DOHH2 (cell line): ENCODE data around the gene ADAD2.

Experiments used
- H3F3A ChIP-seq: fragments of 200-600 bp; sonication (generic), shearing (Covaris generic); 2 replicates; pipeline ENCODE4 v1.6.0; 2016; ENCODE audit warnings: antibody characterized with exemption, mild to moderate bottlenecking; ENCODE audit not compliant: control insufficient read depth, insufficient read depth
- H3K27ac ChIP-seq: fragments of 200-600 bp; sonication (generic); 2 replicates; pipeline ENCODE4 v1.5.1; 2014; ENCODE audit warnings: low read depth, mild to moderate bottlenecking, low read length, moderate library complexity
- H3K27me3 ChIP-seq: fragments of 200-600 bp; sonication (generic); 2 replicates; pipeline ENCODE4 v1.6.1; 2014; ENCODE audit warnings: mild to moderate bottlenecking, low read length, mixed read lengths; ENCODE audit not compliant: control insufficient read depth
- H3K36me3 ChIP-seq: fragments of 200-600 bp; sonication (generic); 2 replicates; pipeline ENCODE4 v1.6.1; 2014; ENCODE audit warnings: mild to moderate bottlenecking, low read length, moderate library complexity, mixed read lengths; ENCODE audit not compliant: control insufficient read depth
- H3K4me1 ChIP-seq: fragments of 200-600 bp; sonication (generic); 2 replicates; pipeline ENCODE4 v1.6.1; 2014; ENCODE audit warnings: mild to moderate bottlenecking, low read length, mixed read lengths; ENCODE audit not compliant: control insufficient read depth
- H3K4me2 ChIP-seq: fragments of 200-600 bp; sonication (generic); 2 replicates; pipeline ENCODE4 v1.6.0; 2014; ENCODE audit warnings: mild to moderate bottlenecking, low read length, moderate library complexity
- H3K4me3 ChIP-seq: fragments of 200-600 bp; sonication (generic); 2 replicates; pipeline ENCODE4 v1.5.1; 2014; ENCODE audit warnings: mild to moderate bottlenecking, low read length, mixed read lengths
- H3K79me2 ChIP-seq: fragments of 200-600 bp; sonication (generic); 2 replicates; pipeline ENCODE4 v1.6.1; 2014; ENCODE audit warnings: mild to moderate bottlenecking, low read length, mixed read lengths; ENCODE audit not compliant: control insufficient read depth
- H3K9me2 ChIP-seq: fragments of 200-600 bp; sonication (generic); replicated peaks from 2 replicates; pipeline ENCODE4 v1.6.1; 2014; ENCODE audit warnings: mild to moderate bottlenecking, low read length, mixed read lengths; ENCODE audit not compliant: control insufficient read depth
- H3K9me3 ChIP-seq: fragments of 200-600 bp; sonication (generic); 2 replicates; pipeline ENCODE4 v1.6.1; 2014; ENCODE audit warnings: antibody characterized with exemption, low read length, mixed read lengths; ENCODE audit not compliant: control insufficient read depth, insufficient read depth
- H4K20me1 ChIP-seq: fragments of 200-600 bp; sonication (generic); 2 replicates; pipeline ENCODE4 v1.6.0; 2014; ENCODE audit warnings: low read depth, mild to moderate bottlenecking, antibody characterized with exemption, low read length, moderate library complexity; ENCODE audit not compliant: control insufficient read depth, insufficient read depth
- CTCF ChIP-seq: fragments of 200-600 bp; sonication (generic); IDR thresholded peaks from one replicate; pipeline ENCODE4 v1.5.1; 2014; ENCODE audit warnings: antibody characterized with exemption, mild to moderate bottlenecking, low read depth, low read length; ENCODE audit not compliant: poor library complexity, severe bottlenecking
- EZH2phosphoT487 ChIP-seq: fragments of 200-600 bp; sonication (generic); IDR thresholded peaks from 2 replicates; pipeline ENCODE4 v1.6.1; 2017; ENCODE audit warnings: borderline replicate concordance, mild to moderate bottlenecking, antibody characterized with exemption, low read length, moderate library complexity, mixed read lengths

ADAD2 gene

GRCh38 chr16:84227548-84227947 is 36.6 kb downstream of the ADAD2 start:
- Histone ChIP-seq H3K4me2 (no peak overlapping the region), H3K79me2 (no peaks in the 10 kb centered on the region), H3K4me1 (no peaks in the 10 kb centered on the region), H3K27me3 (no peaks in the 10 kb centered on the region), H3K4me3 (no peak overlapping the region), H3K9me3 (no peaks in the 10 kb centered on the region), H3K27ac (no peak overlapping the region), H4K20me1 (no peaks in the 10 kb centered on the region), H3F3A (no peaks in the 10 kb centered on the region), H3K9me2 (no peaks in the 10 kb centered on the region), H3K36me3 (no peaks in the 10 kb centered on the region)
- no peak for TF ChIP-seq CTCF
- no peak for TF ChIP-seq EZH2phosphoT487

GRCh38 chr16:84228256-84228838 is 37.4 kb downstream of the ADAD2 start:
- TF ChIP-seq EZH2phosphoT487 (no peak), CTCF (no peak)
- Histone ChIP-seq H3F3A (no peaks in the 10 kb centered on the region), H3K9me3 (no peaks in the 10 kb centered on the region), H3K4me3 (no peak overlapping the region), H3K36me3 (no peaks in the 10 kb centered on the region), H3K4me2 (no peak overlapping the region), H3K27me3 (no peaks in the 10 kb centered on the region), H4K20me1 (no peaks in the 10 kb centered on the region), H3K79me2 (no peaks in the 10 kb centered on the region), H3K4me1 (no peaks in the 10 kb centered on the region), H3K9me2 (no peaks in the 10 kb centered on the region), H3K27ac (no peak overlapping the region)

- Histone ChIP-seq H3K9me3 (no peaks in the 10 kb centered on the region), H3K79me2 (no peaks in the 10 kb centered on the region), H3K27ac (no peak overlapping the region), H3K27me3 (no peaks in the 10 kb centered on the region), H3K4me2 (no peak overlapping the region), H4K20me1 (no peaks in the 10 kb centered on the region), H3K9me2 (no peaks in the 10 kb centered on the region), H3K4me1 (no peaks in the 10 kb centered on the region), H3K4me3 (no peak overlapping the region), H3F3A (no peaks in the 10 kb centered on the region), H3K36me3 (no peaks in the 10 kb centered on the region)
- no peak for TF ChIP-seq EZH2phosphoT487
- TF ChIP-seq CTCF, result no peak
These were observed 38.5 kb downstream of the ADAD2 start for GRCh38 chr16:84229471-84229870.

GRCh38 chr16:84232060-84232459 is 41.1 kb downstream of the ADAD2 start:
- Histone ChIP-seq H3K27ac (no peak overlapping the region), H3F3A (no peaks in the 10 kb centered on the region), H3K27me3 (no peaks in the 10 kb centered on the region)

More at GRCh38 chr16:84232060-84232459, 41.1 kb downstream of the ADAD2 start:
- H3K36me3 ChIP-seq, result no peaks in the 10 kb centered on the region
- no peak overlapping the region for H3K4me2 ChIP-seq
- no peaks in the 10 kb centered on the region for H3K79me2 ChIP-seq
- no peak overlapping the region for H3K4me3 ChIP-seq
- no peaks in the 10 kb centered on the region for H3K9me2 ChIP-seq
- H3K4me1 ChIP-seq, result no peaks in the 10 kb centered on the region
- no peaks in the 10 kb centered on the region for H3K9me3 ChIP-seq
- H4K20me1 ChIP-seq, result no peaks in the 10 kb centered on the region
- TF ChIP-seq EZH2phosphoT487 (no peak), CTCF (no peak)
